Mucosa of rectum (tissue), 2 donors: Measurements from ENCODE around the gene GNA15.
"Not testable (repeated sequence)": the region's sequence is repeated elsewhere in the genome, so short reads cannot be mapped to it uniquely, and the experiment has no call there.

Source experiments
- H3K27ac ChIP-seq, 2 donors: one replicate each; pipeline ENCODE4 v1.7.0; 2013; ENCODE audit warnings: inconsistent platforms in 2 of 2, low read depth in 2 of 2, low read length in 2 of 2
- H3K27me3 ChIP-seq, 2 donors: one replicate each; pipeline ENCODE4 v1.7.0; 2013; ENCODE audit warnings: low read length in 2 of 2; ENCODE audit not compliant: control insufficient read depth in 2 of 2, insufficient read depth in 2 of 2
- H3K36me3 ChIP-seq, 2 donors: one replicate each; pipeline ENCODE4 v1.7.0; 2013; ENCODE audit warnings: low read length in 2 of 2; ENCODE audit not compliant: control insufficient read depth in 2 of 2, insufficient read depth in 2 of 2
- H3K4me1 ChIP-seq, 2 donors: one replicate each; pipeline ENCODE4 v1.7.0; 2013; ENCODE audit warnings: low read length in 2 of 2, mild to moderate bottlenecking in 1 of 2; ENCODE audit not compliant: control insufficient read depth in 2 of 2, insufficient read depth in 2 of 2
- H3K4me3 ChIP-seq, 2 donors: one replicate each; pipeline ENCODE4 v1.7.0; 2013; ENCODE audit warnings: low read length in 2 of 2
- H3K9ac ChIP-seq, 2 donors: one replicate each; pipeline ENCODE4 v1.7.0; 2013; ENCODE audit warnings: low read length in 2 of 2, low read depth in 1 of 2, mild to moderate bottlenecking in 1 of 2
- H3K9me3 ChIP-seq, 2 donors: one replicate each; pipeline ENCODE4 v1.7.0; 2013; ENCODE audit warnings: low read length in 2 of 2; ENCODE audit not compliant: control insufficient read depth in 2 of 2
- donor health status: healthy.
- donor health status: Normal muscosa, but diverticular disease.

The GNA15 gene

GRCh38 chr19:3149089-3149488, 13.3 kb downstream of the GNA15 start:
- no peak overlapping the region for H3K27ac ChIP-seq
- H3K9me3 ChIP-seq: no peaks in the 10 kb centered on the region
- H3K36me3 ChIP-seq: peaks cover 0 to 2% of the 10 kb centered on the region in 2 donors
- no peaks in the 10 kb centered on the region for H3K27me3 ChIP-seq
- H3K9ac ChIP-seq: no peak overlapping the region
- no peaks in the 10 kb centered on the region for H3K4me1 ChIP-seq
- H3K4me3 ChIP-seq: no peak overlapping the region

GRCh38 chr19:3149526-3150505, 14.0 kb downstream of the GNA15 start:
- Histone ChIP-seq H3K9me3 (no peaks in the 10 kb centered on the region), H3K27me3 (no peaks in the 10 kb centered on the region), H3K36me3 (peaks cover 0 to 2% of the 10 kb centered on the region in 2 donors), H3K27ac (no peak overlapping the region), H3K9ac (no peak overlapping the region), H3K4me1 (no peaks in the 10 kb centered on the region), H3K4me3 (no peak overlapping the region)

GRCh38 chr19:3150739-3151329, 15.0 kb downstream of the GNA15 start:
- no peak overlapping the region for H3K4me3 ChIP-seq
- H3K27me3 ChIP-seq: no peaks in the 10 kb centered on the region
- no peaks in the 10 kb centered on the region for H3K9me3 ChIP-seq
- H3K9ac ChIP-seq: no peak overlapping the region
- no peaks in the 10 kb centered on the region for H3K4me1 ChIP-seq
- no peak overlapping the region for H3K27ac ChIP-seq
- H3K36me3 ChIP-seq: peaks cover 0 to 2% of the 10 kb centered on the region in 2 donors

DNA sequence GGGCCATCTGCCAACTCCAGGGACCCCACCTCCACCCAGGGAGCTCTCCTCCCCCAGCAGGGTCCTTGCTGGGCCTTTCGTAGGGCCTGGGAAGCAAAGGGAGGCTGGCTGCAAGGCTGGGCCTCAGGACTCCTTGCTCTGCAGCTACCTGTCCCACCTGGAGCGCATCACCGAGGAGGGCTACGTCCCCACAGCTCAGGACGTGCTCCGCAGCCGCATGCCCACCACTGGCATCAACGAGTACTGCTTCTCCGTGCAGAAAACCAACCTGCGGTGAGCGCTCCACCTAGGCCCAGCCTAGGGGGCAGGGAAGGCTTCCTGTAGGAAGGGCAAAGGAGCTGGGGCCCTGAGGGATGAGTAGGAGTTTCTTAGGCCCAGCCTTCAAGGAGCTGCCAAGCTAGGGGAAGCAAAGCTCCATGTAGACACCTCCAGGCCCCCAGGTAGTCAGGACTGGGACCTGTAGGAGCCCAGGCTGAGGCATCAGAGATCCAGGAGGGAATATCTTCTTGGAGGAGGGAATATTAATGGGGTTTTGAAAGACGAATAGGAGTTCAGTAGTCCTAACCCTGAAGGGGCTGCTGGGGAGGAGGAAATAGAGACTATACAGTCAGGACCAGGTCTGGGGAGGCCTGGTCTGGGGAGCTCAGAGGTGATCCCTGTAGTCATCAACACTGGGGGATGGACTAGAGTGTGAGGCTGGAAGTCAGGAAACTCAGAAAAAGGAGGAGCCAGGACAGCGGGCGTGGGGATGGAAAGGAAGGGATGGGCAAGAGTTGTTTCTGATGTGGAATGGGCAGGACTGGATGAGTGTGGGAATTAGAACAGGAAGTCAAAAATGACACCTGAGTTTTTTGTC, 16.0 kb downstream of the GNA15 start:
- Histone ChIP-seq H3K4me1 (no peaks in the 10 kb centered on the region), H3K9me3 (no peaks in the 10 kb centered on the region), H3K4me3 (no peak overlapping the region), H3K27ac (no peak overlapping the region), H3K27me3 (no peaks in the 10 kb centered on the region), H3K36me3 (peaks cover 0 to 5% of the 10 kb centered on the region in 2 donors), H3K9ac (no peak overlapping the region)

- H3K36me3 ChIP-seq: peaks cover 0 to 5% of the 10 kb centered on the region in 2 donors
- no peak overlapping the region for H3K9ac ChIP-seq
- H3K4me3 ChIP-seq: no peak overlapping the region
- no peaks in the 10 kb centered on the region for H3K9me3 ChIP-seq
- H3K4me1 ChIP-seq: no peaks in the 10 kb centered on the region
- no peak overlapping the region for H3K27ac ChIP-seq
- no peaks in the 10 kb centered on the region for H3K27me3 ChIP-seq
These were observed 16.6 kb downstream of the GNA15 start for GRCh38 chr19:3152419-3152780.

DNA sequence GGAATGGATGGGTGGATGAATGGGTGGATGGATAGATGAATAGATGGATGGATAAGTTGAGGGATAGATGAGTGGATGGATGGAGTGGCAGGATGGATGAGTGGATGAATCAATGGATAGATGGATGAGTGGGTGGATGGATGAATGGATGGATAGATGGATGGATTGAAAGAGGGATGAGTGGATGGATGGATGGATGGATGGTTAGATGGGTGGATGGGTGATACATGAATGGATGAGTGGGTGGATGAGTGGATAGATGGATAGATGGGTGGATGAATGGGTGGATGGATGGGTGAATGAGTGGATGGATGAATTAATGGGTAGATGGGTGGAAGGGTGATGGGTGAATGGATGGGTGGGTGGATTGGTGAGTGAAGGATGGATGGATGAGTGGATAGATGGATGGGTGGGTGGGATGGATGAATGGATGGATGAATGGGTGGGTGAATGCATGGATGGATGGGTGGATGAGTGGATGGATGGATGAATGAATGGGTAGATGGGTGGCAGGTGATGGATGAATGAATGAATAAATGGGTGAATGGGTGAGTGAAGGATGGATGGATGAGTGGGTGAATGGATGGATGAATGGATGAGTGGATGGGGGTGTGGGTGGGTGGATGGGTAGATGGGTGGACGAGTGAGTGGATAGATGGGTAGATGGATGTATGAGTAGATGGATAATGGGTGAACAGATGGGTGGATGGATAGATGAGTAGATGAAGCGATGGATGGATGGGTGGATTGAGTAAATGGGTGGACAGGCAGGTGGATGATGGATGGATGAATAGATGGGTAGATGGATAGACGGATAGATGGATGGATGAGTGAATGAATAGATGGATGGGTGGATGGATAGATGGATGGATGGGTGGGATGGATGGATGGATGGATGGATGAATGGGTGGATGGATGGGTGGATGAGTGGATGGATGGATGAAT, 17.7 kb downstream of the GNA15 start:
- Histone ChIP-seq H3K4me3 (no peak overlapping the region), H3K9ac (no peak overlapping the region), H3K36me3 (peaks cover 0 to 5% of the 10 kb centered on the region in 2 donors), H3K27ac (no peak overlapping the region), H3K9me3 (no peaks in the 10 kb centered on the region), H3K27me3 (no peaks in the 10 kb centered on the region), H3K4me1 (no peaks in the 10 kb centered on the region)

DNA sequence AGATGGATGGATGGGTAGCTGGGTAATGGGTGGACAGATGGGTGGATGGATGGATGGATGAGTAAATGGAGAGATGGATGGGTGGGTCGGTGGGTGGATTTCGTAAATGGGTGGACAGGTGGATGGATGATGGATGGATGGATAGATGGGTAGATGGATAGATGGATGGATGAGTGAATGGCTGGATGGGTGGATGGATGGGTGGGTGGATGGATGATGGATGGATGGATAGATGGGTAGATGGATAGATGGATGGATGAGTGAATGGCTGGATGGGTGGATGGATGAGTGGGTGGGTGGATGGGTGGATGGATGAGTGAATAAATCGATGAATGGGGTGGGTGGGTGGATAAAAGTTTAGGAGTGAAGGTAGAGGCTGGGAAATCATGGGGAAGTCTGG, 18.6 kb downstream of the GNA15 start:
- H3K27me3 ChIP-seq, H3K4me1 ChIP-seq, H3K36me3 ChIP-seq, H3K9me3 ChIP-seq, H3K9ac ChIP-seq: not testable (repeated sequence)
- Histone ChIP-seq H3K27ac (peak overlapping the region in 1 of 2 donors; percentile 56), H3K4me3 (peak overlapping the region in 1 of 2 donors; percentile 45)

DNA sequence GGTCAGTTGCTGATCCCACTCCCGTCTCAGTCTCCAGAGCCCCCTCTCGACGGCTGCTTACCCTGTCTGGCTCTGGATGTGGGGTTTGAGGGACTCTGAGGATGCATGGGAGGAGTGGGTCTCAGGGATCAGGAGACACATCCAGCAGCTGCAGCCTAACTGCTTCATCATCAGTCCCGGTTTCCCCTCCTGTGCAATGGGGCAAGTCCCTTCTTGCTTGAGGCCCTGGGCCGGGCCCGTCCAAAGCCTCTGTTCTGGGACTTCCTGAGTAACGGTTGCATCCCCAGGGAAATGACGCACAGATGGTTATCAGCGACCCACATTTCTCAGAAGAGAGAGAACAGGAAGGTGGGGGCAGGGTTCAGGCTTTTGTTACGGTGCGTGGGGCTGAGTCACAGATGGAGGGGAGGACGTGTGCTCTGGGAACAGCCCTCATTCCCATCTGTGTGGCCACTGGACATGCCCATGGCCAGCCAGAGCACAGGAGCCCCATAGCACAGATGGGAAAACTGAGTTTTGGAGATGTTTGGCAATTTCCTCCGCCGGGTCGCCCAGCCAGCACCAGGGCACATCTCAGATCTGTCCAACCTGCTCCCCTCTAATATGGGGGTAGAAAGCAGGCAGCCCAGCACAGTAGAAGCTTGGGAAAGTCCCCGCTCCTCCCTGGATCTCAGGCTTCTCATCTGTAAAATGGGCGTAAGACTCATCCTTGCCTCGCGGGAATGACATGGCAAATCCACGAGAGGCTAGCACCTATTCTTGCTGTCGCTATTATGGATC, 19.3 kb downstream of the GNA15 start:
- Histone ChIP-seq H3K4me3 (peak overlapping the region in 1 of 2 donors; percentile 45), H3K4me1 (no peaks in the 10 kb centered on the region), H3K9ac (no peak overlapping the region), H3K9me3 (no peaks in the 10 kb centered on the region), H3K27ac (peak overlapping the region; percentile 23 to 56), H3K27me3 (no peaks in the 10 kb centered on the region), H3K36me3 (peaks cover 0 to 3% of the 10 kb centered on the region in 2 donors)
